Endothelial cell of umbilical vein (primary cell): ENCODE results near the gene TGM1. TPM values are rescaled to one million over a fixed set of nuclear protein-coding genes. Genes with fewer than 3 reads are reported as not detected.

Source experiments
- BruUV-seq: library from RNA; stranded (reverse); fragments of 400-500 nt; replicated peaks from 2 replicates; lab custom pipeline; 2021; lab: Mats Ljungman, UMichigan
- CTCF ChIA-PET: fragments of 300-600, 350-600 bp; sonication (Branson Sonifier 250); formaldehyde crosslinking; loops from one replicate; lab custom pipeline; 2021; ENCODE audit warnings: antibody characterized with exemption, inconsistent platforms; lab: Charles Lee
- POLR2A ChIA-PET: fragments of 300-600, 350-600 bp; sonication (Branson Sonifier 250); formaldehyde crosslinking; loops from one replicate; lab custom pipeline; 2021; ENCODE audit warnings: antibody characterized with exemption, inconsistent platforms; lab: Charles Lee
- DNase-seq: peaks from one replicate; pipeline ENCODE4 v3.0.0-alpha.2; 2011; ENCODE audit warnings: low read depth, low spot score
- FAIRE-seq: peaks from 2 replicates; lab custom pipeline; 2011; peaks lifted over from hg19 to GRCh38; lab: Jason Lieb, UNC
- H2AFZ ChIP-seq: 2 replicates; pipeline ENCODE4 v1.6.0; 2012; ENCODE audit warnings: low read depth, low read length, control low read depth, inconsistent platforms
- H3K27ac ChIP-seq: 2 replicates; pipeline ENCODE4 v1.5.1; 2011; ENCODE audit warnings: low read depth, mild to moderate bottlenecking, control low read depth, low read length, moderate library complexity; ENCODE audit not compliant: insufficient read depth
- H3K27me3 ChIP-seq, 2 experiments: 2 replicates each; pipeline versions ENCODE4 v1.6.0 to v1.6.1; 2011; ENCODE audit warnings: low read length in 2 of 2, mixed read lengths in 1 of 2; ENCODE audit not compliant: control insufficient read depth in 2 of 2, insufficient read depth in 2 of 2
- H3K36me3 ChIP-seq, 2 experiments: 2 replicates in 1 of 2; 3 replicates in 1 of 2; pipeline ENCODE4 v1.5.1; 2011; ENCODE audit warnings: low read length in 2 of 2, mild to moderate bottlenecking in 1 of 2, moderate library complexity in 1 of 2; ENCODE audit not compliant: control insufficient read depth in 2 of 2, insufficient read depth in 2 of 2; ENCODE audit errors: extremely low read depth in 1 of 2
- H3K4me1 ChIP-seq: 3 replicates; pipeline ENCODE4 v1.5.1; 2011; ENCODE audit warnings: mild to moderate bottlenecking, low read length; ENCODE audit not compliant: control insufficient read depth, insufficient read depth; ENCODE audit errors: extremely low read depth
- H3K4me2 ChIP-seq: 2 replicates; pipeline ENCODE4 v1.6.1; 2011; ENCODE audit warnings: low read length, control low read depth, mixed read lengths; ENCODE audit not compliant: insufficient read depth
- H3K4me3 ChIP-seq, 3 experiments: fragments of 200-600 bp in 1 of 3; sonication (generic), shearing (Covaris generic) in 1 of 3; replicated peaks in 1 of 3; 2 replicates each; pipeline ENCODE4 v1.5.1; 2011 to 2016; ENCODE audit warnings: control low read depth in 3 of 3, low read length in 3 of 3, mild to moderate bottlenecking in 2 of 3, inconsistent platforms in 1 of 3, low read depth in 1 of 3, moderate library complexity in 1 of 3; ENCODE audit not compliant: insufficient read depth in 1 of 3
- H3K79me2 ChIP-seq: 2 replicates; pipeline ENCODE4 v1.6.0; 2012; ENCODE audit warnings: low read length, inconsistent platforms; ENCODE audit not compliant: control insufficient read depth, insufficient read depth
- H3K9ac ChIP-seq: replicated peaks from 2 replicates; pipeline ENCODE3; 2011; ENCODE audit warnings: low read length, control low read depth; ENCODE audit not compliant: insufficient read depth; ENCODE audit errors: extremely low read depth
- H3K9me1 ChIP-seq: replicated peaks from 3 replicates; pipeline ENCODE4 v1.6.0; 2011; ENCODE audit warnings: mild to moderate bottlenecking, low read length; ENCODE audit not compliant: control insufficient read depth, insufficient read depth; ENCODE audit errors: extremely low read depth
- H3K9me3 ChIP-seq: replicated peaks from 2 replicates; pipeline ENCODE4 v1.5.1; 2012; ENCODE audit warnings: low read length, inconsistent platforms; ENCODE audit not compliant: control insufficient read depth, insufficient read depth
- H4K20me1 ChIP-seq: replicated peaks from 2 replicates; pipeline ENCODE3; 2011; ENCODE audit warnings: mild to moderate bottlenecking, low read length; ENCODE audit not compliant: control insufficient read depth, insufficient read depth; ENCODE audit errors: extremely low read depth
- FOS ChIP-seq: IDR thresholded peaks from 2 replicates; pipeline ENCODE4 v1.6.1; 2011; ENCODE audit warnings: mild to moderate bottlenecking, low read length, moderate library complexity, borderline replicate concordance; ENCODE audit not compliant: insufficient read depth
- GATA2 ChIP-seq: IDR thresholded peaks from 2 replicates; pipeline ENCODE4 v1.7.0; 2011; ENCODE audit warnings: low read depth, mild to moderate bottlenecking, moderate library complexity, mixed read lengths, low read length; ENCODE audit not compliant: insufficient read length, insufficient read depth
- JUN ChIP-seq: IDR thresholded peaks from 2 replicates; pipeline ENCODE4 v1.6.1; 2011; ENCODE audit warnings: borderline replicate concordance, low read depth; ENCODE audit not compliant: insufficient read length, insufficient read depth
- MYC ChIP-seq: IDR thresholded peaks from one replicate; pipeline ENCODE4 v1.6.1; 2011; ENCODE audit warnings: mild to moderate bottlenecking, low read depth, low read length
- POLR2A ChIP-seq: IDR thresholded peaks from 2 replicates; pipeline ENCODE4 v1.6.1; 2012; ENCODE audit warnings: low read depth, mild to moderate bottlenecking, control low read depth, low read length
- POLR2AphosphoS5 ChIP-seq: IDR thresholded peaks from 2 replicates; pipeline ENCODE4 v1.6.1; 2012; ENCODE audit warnings: low read depth, mild to moderate bottlenecking, control low read depth, low read length, moderate library complexity; ENCODE audit not compliant: insufficient read depth
- dilution Hi-C: fragments of 300-500 bp; cut with MboI; formaldehyde crosslinking; loops from one replicate; pipeline ENCODE4 v1.15.0; 2019; ENCODE audit warnings: low sequenced_read_pairs; ENCODE audit not compliant: extremely low pct_ligation_motif_present
- intact Hi-C: fragments of 100-400 bp; cut with micrococcal nuclease; formaldehyde crosslinking; loops from one replicate; pipeline ENCODE4 v1.10.0; 2022
- polyA plus RNA-seq, 4 experiments: library from polyadenylated mRNA; depleted of rRNA in 3 of 4; stranded (reverse) in 3 of 4; unstranded in 1 of 4; fragments of >200 nt; gene quantifications; 2 replicates each; pipeline versions ENCODE4 v1.2.1 to v1.2.3, GENCODE V29; 2011 to 2012; ENCODE audit warnings: missing spikeins in 1 of 4
- total RNA-seq: library from RNA; stranded (reverse); gene quantifications from 2 replicates; pipeline ENCODE4 v1.2.3, GENCODE V29; 2021
- TF ChIP-seq, protein P1 (sequence below), 2 donors: IDR thresholded peaks; 1 replicate in 1 of 2; 2 replicates in 1 of 2; pipeline ENCODE4 v1.5.1; 2011; ENCODE audit warnings: low read length in 2 of 2, mild to moderate bottlenecking in 2 of 2, moderate library complexity in 2 of 2, control low read depth in 1 of 2, inconsistent platforms in 1 of 2, low read depth in 1 of 2; ENCODE audit not compliant: insufficient read depth in 1 of 2; ENCODE audit errors: extremely low read depth in 1 of 2
- TF ChIP-seq, protein P2 (sequence below): IDR thresholded peaks from 2 replicates; pipeline ENCODE4 v1.6.1; 2011; ENCODE audit not compliant: insufficient read depth, insufficient read length

The TGM1 gene
- total and polyA plus RNA-seq, 2 donors (not counting 3 experiments of a cell fraction or from before 2014, with no cell fraction given), result 1.0 to 3.4 TPM

DNA sequence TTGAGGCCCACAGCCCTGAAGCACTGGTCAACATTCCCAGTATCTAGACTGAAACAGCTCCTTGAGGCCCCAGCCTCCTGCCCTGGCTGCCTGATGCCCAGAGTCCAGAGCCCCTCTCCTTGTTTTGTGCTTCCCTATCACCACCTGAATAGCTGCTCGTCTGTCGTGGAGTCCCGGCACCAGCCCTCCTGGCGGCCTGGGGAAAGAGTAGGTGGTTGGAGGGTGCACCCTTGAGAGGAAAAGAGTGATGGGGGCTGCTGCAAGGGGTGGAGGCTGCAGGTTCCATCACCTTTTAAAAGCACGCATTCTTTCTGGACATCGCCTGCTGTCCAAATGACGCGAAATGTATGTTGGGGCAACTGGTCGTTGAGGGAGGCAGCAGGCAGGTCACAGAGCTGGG is 5.2 kb upstream of the TGM1 start:
- intact Hi-C loops (no loop called here), dilution Hi-C loops (no loop called here)
- BruUV-seq, result no TSS peak
- Histone ChIP-seq H3K79me2 (no peaks in the 10 kb centered on the region), H3K9me1 (no peaks in the 10 kb centered on the region), H3K36me3 (peaks cover 2 to 21% of the 10 kb centered on the region in 2 experiments), H3K9me3 (no peaks in the 10 kb centered on the region), H4K20me1 (no peaks in the 10 kb centered on the region), H3K4me1 (peaks cover 9% of the 10 kb centered on the region), H3K27ac (no peak overlapping the region), H3K27me3 (no peaks in the 10 kb centered on the region), H2AFZ (no peak overlapping the region), H3K4me2 (no peak overlapping the region), H3K4me3 (no peak overlapping the region), H3K9ac (no peak overlapping the region)
- TF ChIP-seq FOS (no peak), MYC (no peak), POLR2AphosphoS5 (no peak), JUN (no peak), GATA2 (no peak), POLR2A (no peak)
- TF ChIP-seq, protein P1, sequence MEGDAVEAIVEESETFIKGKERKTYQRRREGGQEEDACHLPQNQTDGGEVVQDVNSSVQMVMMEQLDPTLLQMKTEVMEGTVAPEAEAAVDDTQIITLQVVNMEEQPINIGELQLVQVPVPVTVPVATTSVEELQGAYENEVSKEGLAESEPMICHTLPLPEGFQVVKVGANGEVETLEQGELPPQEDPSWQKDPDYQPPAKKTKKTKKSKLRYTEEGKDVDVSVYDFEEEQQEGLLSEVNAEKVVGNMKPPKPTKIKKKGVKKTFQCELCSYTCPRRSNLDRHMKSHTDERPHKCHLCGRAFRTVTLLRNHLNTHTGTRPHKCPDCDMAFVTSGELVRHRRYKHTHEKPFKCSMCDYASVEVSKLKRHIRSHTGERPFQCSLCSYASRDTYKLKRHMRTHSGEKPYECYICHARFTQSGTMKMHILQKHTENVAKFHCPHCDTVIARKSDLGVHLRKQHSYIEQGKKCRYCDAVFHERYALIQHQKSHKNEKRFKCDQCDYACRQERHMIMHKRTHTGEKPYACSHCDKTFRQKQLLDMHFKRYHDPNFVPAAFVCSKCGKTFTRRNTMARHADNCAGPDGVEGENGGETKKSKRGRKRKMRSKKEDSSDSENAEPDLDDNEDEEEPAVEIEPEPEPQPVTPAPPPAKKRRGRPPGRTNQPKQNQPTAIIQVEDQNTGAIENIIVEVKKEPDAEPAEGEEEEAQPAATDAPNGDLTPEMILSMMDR (IDR thresholded peaks at IDR 0.05; ENCODE audit: extremely low read depth in 1 of 2, insufficient read depth in 1 of 2, low read depth in 1 of 2, low read length in 2 of 2), result no peak
- TF ChIP-seq, protein P2, sequence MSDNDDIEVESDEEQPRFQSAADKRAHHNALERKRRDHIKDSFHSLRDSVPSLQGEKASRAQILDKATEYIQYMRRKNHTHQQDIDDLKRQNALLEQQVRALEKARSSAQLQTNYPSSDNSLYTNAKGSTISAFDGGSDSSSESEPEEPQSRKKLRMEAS, result no peak
- ChIA-PET POLR2A (no interaction called here), CTCF (interaction anchor here (1.8 kb wide), 2 partner anchors 29 to 53 kb away, joined by 5 to 7 read pairs; partner anchors contain the start of gene MDP1)
- DNase-seq (no peak), FAIRE-seq (no peak)
